ENCODE measurements around the gene PITPNM1.
"Not testable (repeated sequence)": the region's sequence is repeated elsewhere in the genome, so short reads cannot be mapped to it uniquely, and the experiment has no call there.

PITPNM1 gene

DNA sequence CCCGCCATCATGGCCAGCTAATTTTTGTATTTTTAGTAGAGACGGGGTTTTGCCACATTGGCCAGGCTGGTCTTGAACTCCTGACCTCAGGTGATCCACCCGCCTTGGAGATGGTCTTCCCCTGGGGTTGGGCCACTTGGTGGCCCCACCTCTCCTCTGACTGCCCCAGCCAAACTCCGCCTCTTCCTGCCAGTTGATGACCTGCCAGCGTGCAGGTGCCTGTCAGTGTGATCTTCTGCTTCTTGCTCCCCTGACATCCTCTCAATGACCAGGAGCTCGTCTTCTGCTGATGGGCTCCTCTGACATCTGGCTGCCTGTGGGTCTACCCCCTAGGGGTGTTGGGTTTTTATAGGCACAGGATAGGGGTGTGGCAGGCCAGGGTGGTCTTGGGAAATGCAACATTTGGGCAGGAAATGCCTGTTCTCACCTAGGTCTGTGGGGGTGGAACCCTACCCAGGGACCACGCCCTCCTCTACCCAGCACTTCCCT, 19.2 kb downstream of the PITPNM1 start:
- not testable (repeated sequence) for DNase-seq

DNA sequence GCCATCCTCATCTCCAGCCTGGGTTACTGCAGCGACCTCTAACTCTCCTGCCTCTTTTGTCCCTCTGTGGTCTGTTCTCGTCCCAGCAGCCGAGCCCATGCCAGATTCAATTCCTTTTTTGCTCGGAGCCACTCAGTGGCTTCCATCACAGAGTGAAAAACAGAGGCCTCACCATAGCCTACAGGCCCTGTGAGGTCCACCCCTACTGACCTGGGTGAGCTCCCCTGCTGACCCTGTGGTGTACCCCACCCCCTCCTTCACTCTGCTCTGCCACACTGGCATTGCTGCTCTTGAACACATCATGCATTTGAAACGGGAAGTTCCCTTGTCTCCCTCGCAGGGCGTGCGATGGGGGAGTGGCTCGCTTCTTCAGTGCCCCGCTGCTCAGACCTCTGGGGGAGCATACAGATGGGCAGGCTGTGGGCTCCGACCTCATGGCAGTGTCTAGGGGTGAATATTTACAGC, 20.3 kb downstream of the PITPNM1 start:
- no peak for DNase-seq

DNA sequence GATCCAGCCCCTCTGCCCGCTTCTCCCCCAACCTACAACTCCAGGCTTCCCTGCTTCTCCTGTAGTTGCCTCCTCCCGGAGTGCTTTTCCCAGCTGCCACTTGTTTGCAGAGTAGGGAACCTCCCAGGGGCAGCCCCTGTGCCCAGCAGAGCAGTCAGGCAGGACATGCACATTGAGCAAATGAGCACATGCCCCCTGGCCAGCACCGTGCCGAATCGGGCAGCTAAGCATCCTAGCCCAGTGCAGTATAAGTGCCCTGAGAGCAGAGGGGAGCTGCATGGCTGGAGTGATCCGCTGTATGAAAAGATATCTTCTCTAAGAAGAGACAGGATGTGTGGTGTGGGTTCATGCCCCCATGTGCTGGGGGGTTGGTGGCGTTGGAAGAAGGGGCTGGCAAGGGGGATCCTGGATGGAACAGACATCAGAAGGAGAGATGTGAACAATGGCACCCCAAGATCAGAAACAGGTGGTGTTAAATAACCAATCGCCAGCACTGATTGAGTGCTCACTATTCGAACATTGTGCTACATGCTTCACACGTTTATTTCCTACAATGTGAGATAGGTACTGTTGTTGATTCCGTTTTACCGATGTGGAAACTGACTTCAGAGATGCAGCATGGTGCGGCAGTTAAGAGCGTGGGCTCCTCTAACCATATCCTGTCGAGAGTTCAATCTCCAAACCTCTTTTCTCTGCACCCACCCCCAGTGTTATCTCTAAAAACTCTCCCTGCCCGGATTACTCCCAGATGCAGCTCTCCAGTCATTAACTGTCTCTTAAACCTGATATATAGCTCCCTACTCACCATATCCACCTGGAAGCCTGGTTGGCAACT, 21.1 kb downstream of the PITPNM1 start:
- no peak for DNase-seq

DNA sequence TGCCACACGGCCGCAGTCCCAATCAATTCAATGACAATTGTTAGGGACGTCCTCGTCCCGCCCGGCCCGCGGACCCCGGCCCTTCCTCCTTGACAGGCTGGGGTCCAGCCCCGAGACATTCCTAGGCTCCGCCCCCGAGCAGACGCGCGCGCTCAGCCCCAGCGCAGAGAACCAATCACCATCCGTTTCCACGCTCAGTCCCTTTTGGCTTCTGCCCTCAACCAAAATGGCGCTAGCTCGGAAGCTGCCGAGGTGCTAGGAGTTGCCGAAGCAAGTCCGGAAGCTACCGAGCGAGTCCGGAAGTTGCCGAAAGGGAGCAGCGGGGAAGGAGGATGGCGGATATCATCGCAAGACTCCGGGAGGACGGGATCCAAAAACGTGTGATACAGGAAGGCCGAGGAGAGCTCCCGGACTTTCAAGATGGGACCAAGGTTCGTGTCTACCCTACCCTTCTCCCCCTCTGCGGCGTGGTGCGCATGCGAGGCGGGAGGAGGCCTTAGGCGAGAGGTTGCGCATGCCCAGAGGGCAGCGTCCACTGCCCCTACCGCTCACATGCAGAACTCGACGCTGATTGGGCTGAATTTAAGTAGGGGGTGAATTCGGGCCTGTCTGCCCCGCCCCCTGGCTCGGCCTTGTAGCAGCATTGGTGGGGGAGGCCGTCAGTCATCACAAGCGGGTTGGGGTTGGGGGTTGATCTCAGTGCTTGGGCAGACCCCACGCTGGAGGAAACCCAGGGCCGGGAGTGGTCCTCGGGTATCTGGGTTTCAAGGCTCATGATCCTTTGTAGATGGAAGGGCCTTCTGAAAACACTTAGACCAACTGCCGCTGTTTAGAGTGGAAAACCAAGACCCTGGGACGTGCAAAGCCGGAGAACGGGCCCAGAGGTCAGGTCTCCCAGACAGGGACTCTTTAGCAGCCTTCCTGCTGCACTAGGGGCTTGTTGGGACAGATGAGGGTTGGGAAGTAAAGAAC, 22.1 kb downstream of the PITPNM1 start, which contains the start of gene AIP:
Gene AIP, plus strand, starts transcription at position 200 of the 972 bp plus-strand sequence. Its CDS starts 133 bp downstream, at position 333.
- DNase-seq: peak; percentile 98

DNA sequence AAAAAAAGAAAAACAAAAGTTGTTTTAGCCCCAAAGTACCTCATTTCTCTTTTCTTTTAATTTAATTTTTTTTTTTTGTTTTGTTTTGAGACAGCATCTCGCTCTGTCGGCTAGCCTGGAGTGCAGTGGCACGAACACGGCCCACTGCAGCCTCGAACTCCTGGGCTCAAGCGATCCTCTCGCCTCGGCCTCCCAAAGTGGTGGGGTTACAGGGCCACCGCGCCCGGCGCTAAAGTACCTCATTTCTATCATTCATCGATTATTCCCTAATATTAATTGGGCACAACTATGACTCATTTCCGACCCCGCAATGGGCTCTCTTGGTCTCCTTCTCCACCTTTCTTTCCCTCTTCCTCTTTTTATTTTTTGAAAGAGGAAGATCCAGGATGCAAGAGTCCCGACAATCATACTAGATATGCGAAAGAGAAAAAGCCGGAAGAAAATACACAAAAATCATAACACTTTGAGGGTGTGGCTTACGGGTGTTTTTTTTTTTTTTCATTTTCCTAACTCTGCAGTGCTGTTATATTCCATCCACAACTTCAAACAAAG, 22.8 kb downstream of the PITPNM1 start:
- no peak for DNase-seq

DNA sequence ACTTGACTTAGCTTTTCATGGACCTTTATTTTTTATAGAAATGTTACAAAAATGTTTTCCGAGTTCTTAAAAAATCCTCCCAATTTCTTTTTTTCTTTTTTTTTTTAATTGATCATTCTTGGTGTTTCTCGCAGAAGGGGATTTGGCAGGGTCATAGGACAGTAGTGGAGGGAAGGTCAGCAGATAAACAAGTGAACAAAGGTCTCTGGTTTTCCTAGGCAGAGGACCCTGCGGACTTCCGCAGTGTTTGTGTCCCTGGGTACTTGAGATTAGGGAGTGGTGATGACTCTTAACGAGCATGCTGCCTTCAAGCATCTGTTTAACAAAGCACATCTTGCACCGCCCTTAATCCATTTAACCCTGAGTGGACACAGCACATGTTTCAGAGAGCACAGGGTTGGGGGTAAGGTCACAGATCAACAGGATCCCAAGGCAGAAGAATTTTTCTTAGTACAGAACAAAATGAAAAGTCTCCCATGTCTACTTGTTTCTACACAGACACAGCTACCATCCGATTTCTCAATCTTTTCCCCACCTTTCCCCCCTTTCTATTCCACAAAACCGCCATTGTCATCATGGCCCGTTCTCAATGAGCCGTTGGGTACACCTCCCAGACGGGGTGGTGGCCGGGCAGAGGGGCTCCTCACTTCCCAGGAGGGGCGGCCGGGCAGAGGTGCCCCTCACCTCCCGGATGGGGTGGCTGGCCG, 27.7 kb downstream of the PITPNM1 start:
- not testable (repeated sequence) for DNase-seq

DNA sequence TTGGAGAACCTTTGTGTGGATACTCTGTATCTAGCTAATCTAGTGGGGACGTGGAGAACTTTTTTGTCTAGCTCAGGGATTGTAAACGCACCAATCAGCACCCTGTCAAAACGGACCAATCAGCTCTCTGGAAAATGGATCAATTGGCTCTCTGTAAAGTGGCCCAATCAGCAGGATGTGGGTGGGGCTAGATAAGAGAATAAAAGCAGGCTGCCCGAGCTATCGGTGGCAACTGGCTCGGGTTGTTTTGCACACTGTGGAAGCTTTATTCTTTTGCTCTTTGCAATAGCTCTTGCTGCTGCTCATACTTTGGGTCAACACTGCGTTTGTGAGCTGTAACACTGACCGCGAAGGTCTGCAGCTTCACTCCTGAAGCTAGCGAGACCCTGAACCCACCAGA, 28.5 kb downstream of the PITPNM1 start:
- not testable (repeated sequence) for DNase-seq

DNA sequence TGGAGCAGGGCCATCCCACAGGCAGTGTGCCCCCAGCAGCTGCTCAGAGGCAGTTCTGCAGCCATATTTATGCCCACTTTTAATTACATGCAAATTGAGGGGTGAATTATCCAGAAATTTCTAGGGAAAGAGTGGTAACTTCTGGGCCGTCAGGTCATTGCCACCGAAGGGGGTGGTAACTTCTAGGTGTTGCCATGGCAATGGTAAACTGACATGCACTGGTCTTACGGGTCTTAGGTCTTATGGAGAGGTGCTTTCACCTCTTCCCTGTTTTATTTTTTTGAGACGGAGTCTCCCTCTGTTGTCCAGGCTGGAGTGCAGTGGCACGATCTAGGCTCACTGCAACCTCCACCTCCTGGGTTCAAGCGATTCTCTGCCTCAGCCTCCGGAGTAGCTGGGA, 32.3 kb downstream of the PITPNM1 start:
- no peak for DNase-seq

DNA sequence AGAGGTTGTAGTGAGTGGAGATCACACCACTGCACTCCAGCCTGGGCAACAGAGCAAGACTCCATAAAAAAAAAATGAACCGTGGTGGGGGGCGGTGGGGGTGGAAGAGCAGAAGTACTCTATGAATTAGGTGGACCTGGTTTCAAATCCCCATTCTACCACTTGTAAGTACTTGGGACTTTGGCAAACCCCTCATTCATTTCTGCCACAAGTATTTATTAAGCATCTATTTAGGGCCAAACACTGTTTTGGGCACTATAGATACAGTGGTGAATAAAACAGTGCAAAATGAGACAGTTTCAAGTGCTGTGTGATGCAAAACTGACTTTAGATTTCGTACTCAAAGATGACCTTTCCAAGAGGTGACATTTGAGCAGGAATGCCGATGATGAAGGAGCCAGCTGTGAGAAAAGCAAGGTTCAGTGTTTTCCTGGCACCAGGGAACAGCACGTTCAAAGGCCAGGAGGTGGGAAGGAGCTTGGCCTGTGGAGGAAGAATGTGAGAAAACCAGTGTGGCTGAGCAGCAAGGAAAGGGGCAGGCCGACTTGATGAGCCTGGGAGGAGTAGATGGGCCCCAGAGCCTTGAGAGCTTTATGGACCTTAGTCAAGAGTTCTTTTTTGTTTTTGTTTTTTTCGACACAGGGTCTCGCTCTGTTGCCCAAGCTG, 34.7 kb downstream of the PITPNM1 start:
- DNase-seq: no peak

DNA sequence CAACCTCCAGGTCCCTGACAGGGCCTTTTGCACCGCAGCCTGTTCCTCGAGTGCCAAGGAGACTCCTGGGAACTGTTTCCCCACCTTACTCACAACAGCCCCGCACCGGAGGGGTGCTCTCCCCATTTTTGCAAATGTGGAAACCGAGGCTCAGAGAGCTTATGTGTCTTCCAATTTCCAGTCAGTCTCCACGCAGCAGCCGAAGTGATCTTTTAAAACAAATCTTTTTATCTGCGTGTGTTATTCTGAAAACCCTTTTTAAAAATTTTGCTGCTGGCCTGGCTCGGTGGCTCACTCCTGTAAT, 35.7 kb downstream of the PITPNM1 start:
- no peak for DNase-seq

DNA sequence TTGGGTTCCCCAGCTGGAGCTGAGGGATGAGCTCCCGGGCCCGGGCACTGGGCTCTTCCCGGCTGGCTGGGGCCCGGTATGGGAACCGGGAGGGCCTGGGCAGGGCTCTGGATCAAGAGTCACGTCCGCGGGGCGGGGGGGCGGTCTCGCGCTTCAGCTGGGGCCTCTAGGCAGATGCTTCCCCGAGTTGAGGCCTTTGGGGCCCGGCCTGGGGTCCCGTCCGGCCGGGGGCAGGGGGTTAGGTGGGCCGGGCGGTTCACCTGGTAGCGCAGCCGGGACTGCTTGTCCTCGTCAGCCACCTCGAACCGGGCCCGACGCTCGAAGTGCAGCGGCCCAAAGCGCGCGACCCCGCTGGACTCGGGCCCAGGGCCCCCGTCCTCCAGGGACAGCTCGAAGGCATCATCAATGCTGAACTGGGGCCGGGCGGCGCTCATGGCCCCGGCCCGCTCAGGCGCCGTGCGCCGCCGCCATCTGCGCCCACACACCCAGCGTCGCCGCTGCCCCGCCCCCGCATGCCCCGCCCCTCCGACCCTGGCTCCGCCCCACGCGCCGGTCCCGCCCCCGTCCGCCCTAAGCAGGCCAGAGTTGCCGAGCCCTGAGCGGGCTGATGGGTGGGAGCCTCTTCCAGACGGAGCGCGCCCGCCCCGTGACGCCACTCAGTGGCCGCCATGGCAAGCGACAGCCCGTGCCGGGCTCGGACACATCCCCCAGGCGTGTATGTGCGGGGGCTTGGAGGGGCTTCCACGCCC, 36.2 kb downstream of the PITPNM1 start, which contains the start of gene TMEM134:
Gene TMEM134, minus strand, starts transcription at position 493 of the 749 bp plus-strand sequence. Its CDS starts 59 bp downstream, at position 434.
- DNase-seq: peak; percentile 68

DNA sequence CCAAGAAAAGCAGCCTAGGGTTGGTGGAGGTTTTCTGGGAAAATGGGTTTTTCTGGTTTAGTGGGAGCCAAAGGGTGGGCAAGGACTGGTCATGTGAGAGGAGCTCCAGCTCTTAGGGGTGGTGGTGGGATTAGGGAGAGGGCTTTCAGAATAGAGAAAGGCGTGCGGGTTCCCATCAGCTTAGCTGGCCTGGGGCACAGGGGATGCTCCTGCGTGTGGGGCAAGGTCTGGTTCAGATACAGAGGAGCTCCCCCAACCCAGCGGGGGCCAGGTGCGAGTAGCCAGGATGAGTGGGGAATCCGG, 36.8 kb downstream of the PITPNM1 start:
- DNase-seq: no peak

DNA sequence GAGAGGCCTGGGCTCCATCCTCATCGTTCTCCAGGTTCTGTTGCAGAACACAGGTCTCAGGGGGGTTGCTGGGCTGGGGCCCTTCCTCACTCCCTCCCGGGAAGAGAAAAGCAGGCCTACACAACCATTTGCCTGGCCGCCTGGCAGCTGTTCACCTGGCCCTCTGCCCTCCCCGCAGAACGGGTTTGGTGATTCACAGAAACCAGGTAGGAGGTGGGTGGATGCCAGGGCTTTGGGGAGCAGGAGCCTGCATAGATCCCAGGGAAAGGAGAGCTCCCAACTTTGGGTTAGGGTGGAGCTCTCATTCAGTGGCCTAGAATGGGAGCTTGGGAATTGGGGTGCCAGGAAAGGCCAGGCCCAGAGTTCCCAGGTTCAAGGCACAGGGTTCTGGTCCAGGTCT, 37.1 kb downstream of the PITPNM1 start:
- no peak for DNase-seq

DNA sequence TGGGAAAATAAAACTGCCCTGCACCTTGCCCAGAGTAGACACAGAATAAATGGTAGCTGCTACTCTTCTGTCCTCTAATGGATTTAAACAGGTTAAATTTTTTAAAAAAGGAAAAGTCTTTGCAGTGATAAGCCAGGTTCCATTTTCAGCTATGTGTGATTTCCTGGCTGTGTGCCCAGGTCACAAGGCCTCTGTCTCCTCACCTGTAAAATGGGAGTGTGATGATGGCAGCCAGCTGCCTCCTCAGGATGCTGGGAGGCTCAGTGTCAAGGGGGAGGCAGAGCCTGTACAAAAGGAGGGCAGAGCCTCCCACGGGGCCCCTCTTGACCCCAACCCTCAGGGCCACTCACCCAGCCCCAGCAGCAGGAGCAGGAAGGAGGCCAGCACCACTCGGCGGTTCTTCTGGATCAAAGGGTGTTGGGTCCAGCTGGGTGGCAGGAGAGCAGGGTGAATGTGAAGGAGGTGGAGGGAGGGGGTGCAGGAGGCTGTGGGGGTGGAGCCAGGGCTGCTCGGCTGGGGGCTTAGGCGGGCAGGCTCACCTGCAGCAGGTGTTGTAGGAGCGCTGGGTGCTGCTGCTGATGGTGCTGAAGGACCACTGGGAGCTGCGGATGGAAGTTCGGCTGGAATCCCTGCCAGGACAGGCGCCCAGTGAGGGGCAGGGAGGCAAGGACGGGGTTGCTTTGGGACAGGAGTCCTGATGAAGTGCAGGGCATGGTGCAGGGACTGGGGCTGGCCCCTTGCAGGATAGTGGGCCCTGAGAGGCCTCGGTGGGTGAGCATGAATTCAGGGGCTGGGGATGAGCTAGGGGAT, 38.0 kb downstream of the PITPNM1 start:
- no peak for DNase-seq

DNA sequence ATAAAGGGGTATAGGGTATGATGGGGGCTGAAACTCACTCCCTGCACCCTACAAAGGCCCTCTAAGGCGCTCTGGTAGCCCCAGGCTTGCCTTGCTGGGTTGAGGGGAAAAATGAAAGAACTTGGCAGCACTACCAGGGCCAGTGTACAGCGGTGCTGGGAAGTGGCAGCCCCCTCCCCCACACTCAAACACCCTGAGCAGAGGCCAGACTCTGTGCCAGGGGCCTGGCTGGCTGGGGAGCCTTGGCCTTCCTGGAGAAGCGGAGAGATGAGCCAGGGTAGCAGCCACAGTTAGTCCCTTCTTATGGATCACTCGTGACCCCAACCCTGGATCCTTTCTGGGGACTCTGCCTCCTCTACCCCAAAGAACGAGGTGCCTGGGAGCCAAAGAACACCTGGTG, 38.8 kb downstream of the PITPNM1 start:
- DNase-seq: no peak

DNA sequence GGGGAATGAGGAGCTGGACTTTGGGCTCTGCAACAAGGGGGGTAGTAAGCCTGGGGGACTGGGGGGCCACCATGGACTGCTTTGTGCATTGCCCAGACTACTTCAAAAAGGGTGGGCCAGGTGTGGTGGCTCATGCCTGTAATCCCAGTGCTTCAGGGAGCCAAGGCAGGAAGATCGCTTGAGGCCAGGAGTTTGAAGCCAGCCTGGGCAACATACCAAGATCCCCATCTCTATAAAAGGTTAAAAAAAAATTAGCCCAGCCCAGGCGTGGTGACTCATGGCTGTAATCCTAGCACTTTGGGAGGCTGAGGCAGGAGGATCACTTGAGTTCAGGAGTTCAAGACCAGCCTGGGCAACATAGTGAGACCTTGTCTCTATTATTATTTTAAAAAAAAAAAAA, 39.6 kb downstream of the PITPNM1 start:
- DNase-seq: not testable (repeated sequence)

DNA sequence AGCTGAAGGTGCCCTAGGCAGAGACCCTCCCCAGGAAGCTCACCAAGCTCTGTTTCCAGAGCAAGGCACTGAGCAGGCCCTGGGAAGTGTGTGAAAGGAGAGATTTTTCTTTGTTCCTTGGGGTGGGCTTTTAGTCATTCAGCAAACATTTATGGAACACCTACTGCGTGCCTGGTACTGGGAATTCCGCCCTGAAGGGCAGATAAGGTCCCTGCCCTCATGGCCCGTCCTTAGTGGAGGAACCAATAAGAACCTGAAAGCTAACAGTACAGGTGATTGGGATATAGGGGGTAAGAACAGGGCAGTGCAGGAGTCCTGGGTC, 40.0 kb downstream of the PITPNM1 start:
- no peak for DNase-seq

DNA sequence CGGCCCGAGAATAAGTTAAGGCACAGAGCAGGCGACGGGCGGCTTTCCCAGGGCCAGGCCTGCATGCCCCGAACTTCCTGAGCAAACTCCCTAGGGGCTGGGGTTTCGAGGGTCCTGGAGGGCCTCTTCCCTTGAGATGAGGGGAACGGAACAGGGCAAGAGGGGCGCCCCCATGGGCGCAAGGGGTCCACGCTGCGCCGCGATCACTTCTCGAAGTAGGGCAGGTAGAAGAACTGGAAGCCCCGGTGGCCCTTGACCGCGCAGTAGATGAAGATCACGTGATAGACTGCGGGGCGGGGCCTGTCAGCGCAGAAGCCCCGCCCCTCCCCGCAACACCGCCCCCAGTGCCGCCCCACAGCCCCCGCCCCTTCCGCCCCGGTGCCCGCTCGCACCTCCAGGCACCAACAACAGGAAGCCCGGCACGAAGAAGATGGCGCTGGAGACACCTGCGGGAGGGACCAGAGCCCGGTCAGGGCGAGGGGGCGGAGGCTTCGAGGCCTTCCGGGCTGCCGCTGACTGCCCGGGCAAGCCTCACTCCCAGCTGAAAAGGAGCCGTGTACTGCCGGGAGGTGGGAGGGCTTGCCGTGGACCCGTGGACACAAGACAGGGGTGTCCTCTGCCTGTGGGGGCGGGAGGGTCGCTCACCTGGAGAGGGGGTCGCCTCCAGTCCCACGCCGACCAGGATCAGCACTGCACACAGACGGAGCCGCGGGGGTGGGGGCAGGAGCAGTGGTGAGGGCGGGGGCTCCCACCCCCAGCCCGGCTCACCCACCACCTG, 40.6 kb downstream of the PITPNM1 start:
- DNase-seq: peak; percentile 91

DNA sequence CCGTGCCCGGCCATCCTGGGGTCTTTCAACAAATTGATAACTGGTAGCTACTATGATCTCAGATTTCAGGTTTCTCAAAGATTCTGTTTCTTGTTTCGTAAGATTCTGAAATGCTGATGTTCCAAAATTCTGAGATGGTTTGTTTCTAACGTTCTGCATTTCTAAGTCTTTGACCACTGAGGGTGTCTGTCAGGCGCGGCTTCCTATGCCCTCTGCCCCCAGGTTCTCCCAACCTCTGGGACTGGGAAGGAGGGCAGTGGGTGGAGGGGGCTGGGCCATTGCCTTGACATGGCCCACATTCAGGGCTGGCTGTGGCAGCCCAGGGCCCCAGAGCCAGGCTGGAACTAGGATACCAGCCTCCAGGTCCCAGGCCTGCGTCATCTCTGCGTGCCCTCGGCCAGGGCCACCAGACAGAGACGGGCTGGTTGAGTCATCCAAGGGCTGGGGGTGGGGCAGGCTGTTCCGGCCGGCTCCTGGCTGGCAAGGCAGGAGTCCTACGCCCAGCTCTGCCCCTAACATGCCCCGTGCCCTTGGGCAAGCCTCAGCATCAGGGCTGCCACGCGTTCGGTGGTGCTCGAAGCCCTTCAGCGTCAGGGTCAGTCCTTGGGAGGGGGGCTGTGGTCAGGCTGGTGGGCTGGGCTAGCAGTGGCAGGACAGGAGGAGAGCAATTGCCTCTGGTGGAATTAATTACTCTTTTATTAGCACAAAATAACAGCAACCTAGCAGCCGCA, 41.3 kb downstream of the PITPNM1 start:
- DNase-seq: no peak

Measured in NCI-H526 treated with DMSO at 0.1 percent for 48 hours (cell line).